HCT116 (cell line): ENCODE measurements around the gene CGAS. TPM values are rescaled to one million over a fixed set of nuclear protein-coding genes. Genes with fewer than 3 reads are reported as not detected.

Experiments
- ATAC-seq: fragments of 200-7000 bp; cut with Tn5 transposase; 2 replicates; pipeline ENCODE4 v1.9.1; 2020; ENCODE audit warnings: mild to moderate bottlenecking, moderate library complexity
- BruUV-seq: library from RNA; stranded (reverse); fragments of 400-500 nt; replicated peaks from 2 replicates; lab custom pipeline; 2021; lab: Mats Ljungman, UMichigan
- CTCF ChIA-PET: fragments of 300-600 bp; sonication (Branson Sonifier 250); formaldehyde crosslinking; loops from one replicate; lab custom pipeline; 2021; ENCODE audit warnings: antibody characterized with exemption; lab: Charles Lee
- POLR2A ChIA-PET: fragments of 300-600, 350-600 bp; sonication (Branson Sonifier 250); formaldehyde crosslinking; loops from one replicate; lab custom pipeline; 2021; ENCODE audit warnings: antibody characterized with exemption; lab: Charles Lee
- RAD21 ChIA-PET, 2 experiments: fragments of 300-600 bp; sonication (Branson Sonifier 250); formaldehyde crosslinking; loops; one replicate each; lab custom pipeline; 2023; ENCODE audit warnings: low total read pairs in 2 of 2; ENCODE audit not compliant: uncharacterized antibody in 2 of 2, unreplicated experiment in 2 of 2, low non-redundant PET in 1 of 2; lab: Charles Lee
- DNase-seq: peaks from one replicate; pipeline ENCODE4 v3.0.0-alpha.2; 2010; ENCODE audit warnings: low read depth, low spot score
- H2AFZ ChIP-seq: fragments of 200-600 bp; shearing (Covaris generic), sonication (generic); 2 replicates; pipeline ENCODE4 v1.6.1; 2017; ENCODE audit warnings: low read depth, mixed run types, mixed read lengths, antibody characterized with exemption, low read length; ENCODE audit not compliant: poor library complexity, severe bottlenecking
- H3K27ac ChIP-seq: 2 replicates; pipeline ENCODE4 v1.5.1; 2012; ENCODE audit warnings: low read depth, low read length
- H3K27me3 ChIP-seq: fragments of 200-600 bp; sonication (generic); 2 replicates; pipeline ENCODE4 v1.6.1; 2016; ENCODE audit warnings: mixed run types, low read length, mixed read lengths; ENCODE audit not compliant: insufficient read depth
- H3K36me3 ChIP-seq, 2 experiments: fragments of 200-500 bp in 1 of 2; fragments of 200-600 bp in 1 of 2; sonication (Bioruptor generic) in 1 of 2; sonication (generic) in 1 of 2; 2 replicates each; pipeline versions ENCODE4 v1.5.1 to v1.6.1; 2014 to 2016; ENCODE audit warnings: low read length in 2 of 2, inconsistent platforms in 1 of 2, mixed read lengths in 1 of 2, mixed run types in 1 of 2; ENCODE audit not compliant: insufficient read depth in 2 of 2, control insufficient read depth in 1 of 2
- H3K4me1 ChIP-seq, 2 experiments: fragments of 200-600 bp in 1 of 2; sonication (generic) in 1 of 2; 2 replicates each; pipeline versions ENCODE4 v1.5.1 to v1.6.1; 2012 to 2017; ENCODE audit warnings: low read length in 2 of 2, inconsistent platforms in 1 of 2, mild to moderate bottlenecking in 1 of 2, mixed read lengths in 1 of 2, mixed run types in 1 of 2, moderate library complexity in 1 of 2; ENCODE audit not compliant: insufficient read depth in 2 of 2, control insufficient read depth in 1 of 2
- H3K4me2 ChIP-seq: fragments of 200-600 bp; sonication (generic); 2 replicates; pipeline ENCODE4 v1.6.1; 2017; ENCODE audit warnings: mixed run types, low read length, mixed read lengths
- H3K4me3 ChIP-seq, 2 experiments: fragments of 200-600 bp in 1 of 2; sonication (generic) in 1 of 2; replicated peaks in 1 of 2; 2 replicates each; pipeline ENCODE4 v1.5.1; 2011 to 2016; ENCODE audit warnings: low read length in 2 of 2, control low read depth in 1 of 2, low read depth in 1 of 2, mild to moderate bottlenecking in 1 of 2, mixed read lengths in 1 of 2, mixed run types in 1 of 2
- H3K79me2 ChIP-seq: fragments of 200-600 bp; sonication (generic); 2 replicates; pipeline ENCODE4 v1.6.1; 2017; ENCODE audit warnings: mild to moderate bottlenecking, mixed run types, low read length, moderate library complexity, mixed read lengths; ENCODE audit not compliant: insufficient read depth
- H3K9ac ChIP-seq: fragments of 200-600 bp; sonication (generic); 2 replicates; pipeline ENCODE4 v1.6.1; 2016; ENCODE audit warnings: low read length, mixed read lengths
- H3K9me2 ChIP-seq: fragments of 200-600 bp; sonication (generic), shearing (Covaris generic); 2 replicates; pipeline ENCODE4 v1.6.1; 2017; ENCODE audit warnings: mixed run types, mild to moderate bottlenecking, moderate library complexity; ENCODE audit not compliant: insufficient read depth
- H3K9me3 ChIP-seq, 2 experiments: fragments of 200-500 bp in 1 of 2; fragments of 200-600 bp in 1 of 2; sonication (Bioruptor generic) in 1 of 2; sonication (generic) in 1 of 2; 2 replicates each; pipeline ENCODE4 v1.6.1; 2014 to 2017; ENCODE audit warnings: low read length in 2 of 2, mixed read lengths in 2 of 2, inconsistent platforms in 1 of 2, low read depth in 1 of 2, mild to moderate bottlenecking in 1 of 2, mixed run types in 1 of 2, moderate library complexity in 1 of 2; ENCODE audit not compliant: control insufficient read depth in 1 of 2, insufficient read depth in 1 of 2
- H4K20me1 ChIP-seq: fragments of 200-600 bp; sonication (generic), shearing (Covaris generic); 2 replicates; pipeline ENCODE4 v1.6.1; 2017; ENCODE audit warnings: mixed run types, mild to moderate bottlenecking, moderate library complexity; ENCODE audit not compliant: insufficient read depth
- CBX3 ChIP-seq: IDR thresholded peaks from 2 replicates; pipeline ENCODE4 v1.6.1; 2012; ENCODE audit warnings: low read depth
- CEBPB ChIP-seq: IDR thresholded peaks from 2 replicates; pipeline ENCODE4 v1.6.1; 2012; ENCODE audit warnings: low read depth
- EGR1 ChIP-seq: IDR thresholded peaks from 2 replicates; pipeline ENCODE4 v1.6.1; 2012; ENCODE audit warnings: low read depth
- ELF1 ChIP-seq: IDR thresholded peaks from 2 replicates; pipeline ENCODE4 v1.6.1; 2012; ENCODE audit warnings: low read depth, borderline replicate concordance
- EZH2 ChIP-seq: fragments of 200-600 bp; sonication (generic); IDR thresholded peaks from 2 replicates; pipeline ENCODE4 v1.6.1; 2017; ENCODE audit warnings: antibody characterized with exemption, mixed run types
- RAD21 ChIP-seq: IDR thresholded peaks from 2 replicates; pipeline ENCODE4 v1.6.1; 2012; ENCODE audit warnings: low read depth, mild to moderate bottlenecking
- YY1 ChIP-seq: IDR thresholded peaks from 2 replicates; pipeline ENCODE4 v1.6.1; 2011; ENCODE audit warnings: low read length, low read depth, moderate library complexity, mild to moderate bottlenecking; ENCODE audit not compliant: insufficient replicate concordance; ENCODE audit errors: extremely low read depth
- ZBTB33 ChIP-seq: IDR thresholded peaks from 2 replicates; pipeline ENCODE4 v1.6.1; 2011; ENCODE audit warnings: mild to moderate bottlenecking, low read length, moderate library complexity; ENCODE audit not compliant: insufficient replicate concordance; ENCODE audit errors: extremely low read depth
- ZFX ChIP-seq: fragments of 450-650 bp; IDR thresholded peaks from 2 replicates; pipeline ENCODE4 v1.6.1; 2017
- ZNF274 ChIP-seq: fragments of 200-500 bp; sonication (Bioruptor generic); IDR thresholded peaks from 2 replicates; pipeline ENCODE4 v1.6.1; 2014; ENCODE audit warnings: mild to moderate bottlenecking, low read depth, low read length, inconsistent platforms
- intact Hi-C: fragments of 100-400 bp; cut with micrococcal nuclease; formaldehyde crosslinking; loops from 2 replicates; pipeline ENCODE4 v1.10.0; 2022
- total RNA-seq: library from RNA; stranded (reverse); gene quantifications from one replicate; pipeline ENCODE4 v1.2.1, GENCODE V29; 2021; ENCODE audit not compliant: unreplicated experiment

The CGAS gene
- total RNA-seq, 1 experiment from 2014 or later, result 0.27 TPM

- Histone ChIP-seq H3K9ac (no peak overlapping the region), H3K4me3 (no peak overlapping the region), H3K79me2 (no peaks in the 10 kb centered on the region), H3K4me1 (no peaks in the 10 kb centered on the region), H4K20me1 (no peaks in the 10 kb centered on the region), H3K27me3 (no peaks in the 10 kb centered on the region)
- POLR2A ChIA-PET, result interaction anchor here (1.0 kb wide), 1 partner anchor 9 kb away, joined by 3 read pairs; no protein-coding TSS in a partner anchor
- TF ChIP-seq YY1 (no peak), RAD21 (no peak), CBX3 (no peak), EZH2 (no peak), CEBPB (no peak), EGR1 (no peak), ZFX (no peak), ZBTB33 (no peak), ELF1 (no peak), ZNF274 (no peak)
- TF ChIP-seq, all 23 proteins: peak for 0
- Histone ChIP-seq H3K9me3 (no peaks in the 10 kb centered on the region), H2AFZ (no peak overlapping the region), H3K9me2 (no peaks in the 10 kb centered on the region), H3K36me3 (no peaks in the 10 kb centered on the region), H3K4me2 (no peak overlapping the region), H3K27ac (no peak overlapping the region)
- BruUV-seq, result no TSS peak
- DNase-seq, result no peak
- ChIA-PET CTCF (no interaction called here), RAD21 (no interaction called here)
- intact Hi-C loops, result no loop called here
- ATAC-seq, result no peak
These were observed 76.9 kb downstream of the CGAS start for GRCh38 chr6:73375216-73375615.

Other genes starting within 250 kb of the CGAS start
- gene KHDC1L, start 226.8 kb downstream of the CGAS start, total RNA-seq, result 5.4 TPM
- gene KHDC1, start 189.1 kb downstream of the CGAS start, total RNA-seq, result 9.1 TPM
- gene DPPA5, start 98.0 kb downstream of the CGAS start, total RNA-seq, result not detected
- not detected for gene KHDC3L, start 89.6 kb downstream of the CGAS start, total RNA-seq
- gene OOEP, start 82.4 kb downstream of the CGAS start, total RNA-seq, result not detected
- not detected for gene DDX43, start 57.5 kb downstream of the CGAS start, total RNA-seq
- gene MTO1, start 9.4 kb upstream of the CGAS start, total RNA-seq, result 40.1 TPM
- 12,560 TPM for gene EEF1A1, start 68.7 kb upstream of the CGAS start, total RNA-seq
- gene SLC17A5, start 201.7 kb upstream of the CGAS start, total RNA-seq, result 17.0 TPM
- 42.1 TPM for gene CD109, start 243.9 kb upstream of the CGAS start, total RNA-seq